Measurements from ENCODE around the gene BCL2L15. TPM values are rescaled to one million over a fixed set of nuclear protein-coding genes. Genes with fewer than 3 reads are reported as not detected.

BCL2L15 gene
- total RNA-seq, 4 donors from 2014 or later, result 0.15 to 0.93 (median 0.27) TPM; not detected in 1

- Histone ChIP-seq H3K4me1 (peaks cover 5 to 20% (median 10%) of the 10 kb centered on the region in 3 donors), H3K27ac (no peak overlapping the region), H3K9me3 (no peaks in the 10 kb centered on the region), H3K4me3 (no peak overlapping the region), H3K27me3 (no peaks in the 10 kb centered on the region), H3K36me3 (peaks cover 0 to 86% of the 10 kb centered on the region in 2 donors)
- TF ChIP-seq POLR2AphosphoS5 (IDR thresholded peaks at IDR 0.05) (no peak), CTCF (IDR thresholded peaks at IDR 0.05) (no peak), EP300 (IDR thresholded peaks at IDR 0.05) (no peak), POLR2A (IDR thresholded peaks at IDR 0.05) (no peak)
- ATAC-seq, result no peak
Observed at GRCh38 chr1:113899111-113899510, 11.7 kb upstream of the BCL2L15 start.

GRCh38 chr1:113898241-113898814 lies 10.9 kb upstream of the BCL2L15 start:
- no peaks in the 10 kb centered on the region for H3K27me3 ChIP-seq
- WGBS, 2 donors (ENCODE audit: low coverage in 1 of 2), result 100% methylated on average over 1 of the region's 1 CpG
- peaks cover 0 to 12% (median 2%) of the 10 kb centered on the region in 3 donors for H3K4me1 ChIP-seq
- H3K36me3 ChIP-seq, result peaks cover 0 to 89% of the 10 kb centered on the region in 2 donors
- no peak for ATAC-seq
- no peak for TF ChIP-seq POLR2AphosphoS5 (IDR thresholded peaks at IDR 0.05)
- TF ChIP-seq EP300 (IDR thresholded peaks at IDR 0.05), result no peak
- no peak for TF ChIP-seq CTCF (IDR thresholded peaks at IDR 0.05)
- no peak for TF ChIP-seq POLR2A (IDR thresholded peaks at IDR 0.05)
- no peaks in the 10 kb centered on the region for H3K9me3 ChIP-seq
- H3K27ac ChIP-seq, result no peak overlapping the region
- H3K4me3 ChIP-seq, result no peak overlapping the region

- H3K4me3 ChIP-seq, result no peak overlapping the region
- H3K9me3 ChIP-seq, result no peaks in the 10 kb centered on the region
- peaks cover 0 to 71% of the 10 kb centered on the region in 2 donors for H3K36me3 ChIP-seq
- H3K27me3 ChIP-seq, result no peaks in the 10 kb centered on the region
- peaks cover 0 to 4% (median 0%) of the 10 kb centered on the region in 3 donors for H3K4me1 ChIP-seq
- TF ChIP-seq CTCF (IDR thresholded peaks at IDR 0.05) (no peak), POLR2A (IDR thresholded peaks at IDR 0.05) (no peak), EP300 (IDR thresholded peaks at IDR 0.05) (no peak), POLR2AphosphoS5 (IDR thresholded peaks at IDR 0.05) (no peak)
- 85 to 88% methylated on average over 6 to 8 of the region's 8 CpGs for WGBS, 2 donors (ENCODE audit: low coverage in 1 of 2)
- ATAC-seq, result no peak
- no peak overlapping the region for H3K27ac ChIP-seq
Observed at GRCh38 chr1:113895961-113896360, 8.6 kb upstream of the BCL2L15 start.

GRCh38 chr1:113895098-113895497 lies 7.7 kb upstream of the BCL2L15 start:
- WGBS, 2 donors (ENCODE audit: low coverage in 1 of 2), result 49 to 71% methylated on average over 3 to 6 of the region's 6 CpGs
- no peak for TF ChIP-seq POLR2AphosphoS5 (IDR thresholded peaks at IDR 0.05)
- no peak for TF ChIP-seq CTCF (IDR thresholded peaks at IDR 0.05)
- TF ChIP-seq POLR2A (IDR thresholded peaks at IDR 0.05), result no peak
- TF ChIP-seq EP300 (IDR thresholded peaks at IDR 0.05), result no peak
- H3K4me3 ChIP-seq, result no peak overlapping the region
- no peaks in the 10 kb centered on the region for H3K9me3 ChIP-seq
- ATAC-seq, result peak; percentile 66
- H3K4me1 ChIP-seq, result peaks cover 0 to 4% (median 0%) of the 10 kb centered on the region in 3 donors
- peak overlapping the region in 1 of 4 donors; percentile 35 for H3K27ac ChIP-seq
- peaks cover 0 to 63% of the 10 kb centered on the region in 2 donors for H3K36me3 ChIP-seq
- H3K27me3 ChIP-seq, result no peaks in the 10 kb centered on the region

GRCh38 chr1:113893267-113893666 lies 5.9 kb upstream of the BCL2L15 start:
- 93 to 97% methylated on average over 3 of the region's 3 CpGs for WGBS, 2 donors (ENCODE audit: low coverage in 1 of 2)
- Histone ChIP-seq H3K4me1 (no peaks in the 10 kb centered on the region), H3K27me3 (no peaks in the 10 kb centered on the region), H3K36me3 (peaks cover 0 to 44% of the 10 kb centered on the region in 2 donors), H3K4me3 (no peak overlapping the region), H3K27ac (no peak overlapping the region), H3K9me3 (no peaks in the 10 kb centered on the region)
- no peak for TF ChIP-seq EP300 (IDR thresholded peaks at IDR 0.05)
- TF ChIP-seq POLR2AphosphoS5 (IDR thresholded peaks at IDR 0.05), result no peak
- TF ChIP-seq POLR2A (IDR thresholded peaks at IDR 0.05), result no peak
- no peak for TF ChIP-seq CTCF (IDR thresholded peaks at IDR 0.05)
- ATAC-seq, result no peak
